Prostate gland (tissue), 2 donors: ENCODE results near the gene SERPINB6.
"Not testable (repeated sequence)": the region's sequence is repeated elsewhere in the genome, so short reads cannot be mapped to it uniquely, and the experiment has no call there.

Experiments used
- CTCF ChIP-seq, 4 experiments: fragments of 200-600 bp in 2 of 4; fragments of 450-650 bp in 2 of 4; sonication (generic) in 2 of 4; IDR thresholded peaks; 1 replicate in 3 of 4; 2 replicates in 1 of 4; pipeline ENCODE4 v1.5.1; 2016 to 2019; ENCODE audit warnings: antibody characterized with exemption in 4 of 4, mild to moderate bottlenecking in 2 of 4, moderate library complexity in 2 of 4
- POLR2A ChIP-seq: fragments of 450-650 bp; IDR thresholded peaks from one replicate; pipeline ENCODE4 v1.6.1; 2016; ENCODE audit warnings: antibody characterized with exemption, mild to moderate bottlenecking

GRCh38 chr6:2932911-2933310 lies 38.5 kb downstream of the SERPINB6 start:
- not testable (repeated sequence) for TF ChIP-seq CTCF (IDR thresholded peaks at IDR 0.05); POLR2A
